H1 (cell line): Measurements from ENCODE around the gene UIMC1. TPM values are rescaled to one million over a fixed set of nuclear protein-coding genes. Genes with fewer than 3 reads are reported as not detected.
A peak's percentile ranks its signal among the peaks of the same experiment; 100 is the strongest.

Experiments used
- CTCF ChIA-PET: fragments of 300-600 bp; sonication (Branson Sonifier 250); formaldehyde crosslinking; loops from one replicate; lab custom pipeline; 2021; ENCODE audit not compliant: partially characterized antibody; lab: Charles Lee
- POLR2A ChIA-PET: fragments of 300-600 bp; sonication (Branson Sonifier 250); formaldehyde crosslinking; loops from one replicate; lab custom pipeline; 2021; ENCODE audit warnings: inconsistent platforms; ENCODE audit not compliant: partially characterized antibody; lab: Charles Lee
- DNase-seq, 2 experiments: peaks; one replicate each; pipeline versions ENCODE4 v3.0.0 to v3.0.0-alpha.2; 2010 to 2022; ENCODE audit warnings: low spot score in 2 of 2, low read depth in 1 of 2, mixed read lengths in 1 of 2
- FAIRE-seq: peaks from 2 replicates; lab custom pipeline; 2011; peaks lifted over from hg19 to GRCh38; lab: Jason Lieb, UNC
- H2AFZ ChIP-seq: 2 replicates; pipeline ENCODE4 v1.8.1; 2012; ENCODE audit warnings: low read length, inconsistent platforms
- H2AK5ac ChIP-seq: 2 replicates; pipeline ENCODE4 v1.6.1; 2013; ENCODE audit warnings: low read depth, low read length
- H2BK120ac ChIP-seq: replicated peaks from 2 replicates; pipeline ENCODE3; 2013; ENCODE audit warnings: low read depth, low read length, inconsistent platforms
- H2BK12ac ChIP-seq: 2 replicates; pipeline ENCODE4 v1.6.1; 2013; ENCODE audit warnings: low read depth, low read length
- H2BK15ac ChIP-seq: 2 replicates; pipeline ENCODE4 v1.6.1; 2013; ENCODE audit warnings: low read length
- H2BK20ac ChIP-seq: 2 replicates; pipeline ENCODE4 v1.6.1; 2013; ENCODE audit warnings: low read length
- H2BK5ac ChIP-seq: 2 replicates; pipeline ENCODE4 v1.6.1; 2013; ENCODE audit warnings: low read depth, low read length
- H3K14ac ChIP-seq: 2 replicates; pipeline ENCODE4 v1.6.1; 2013; ENCODE audit warnings: inconsistent platforms; ENCODE audit not compliant: insufficient read length
- H3K18ac ChIP-seq: 2 replicates; pipeline ENCODE4 v1.6.1; 2013; ENCODE audit warnings: low read length; ENCODE audit errors: extremely low read depth
- H3K23ac ChIP-seq: 2 replicates; pipeline ENCODE4 v1.6.1; 2013; ENCODE audit warnings: inconsistent platforms; ENCODE audit not compliant: insufficient read length
- H3K23me2 ChIP-seq: 2 replicates; pipeline ENCODE4 v1.6.1; 2013; ENCODE audit warnings: low read depth, low read length
- H3K27ac ChIP-seq: 2 replicates; pipeline ENCODE4 v1.6.1; 2011; ENCODE audit warnings: low read depth, low read length, inconsistent platforms
- H3K27me3 ChIP-seq, 4 experiments: replicated peaks in 1 of 4; 1 replicate in 1 of 4; 2 replicates in 3 of 4; pipeline versions ENCODE4 v1.6.1 to v1.8.1; 2011 to 2013; ENCODE audit warnings: low read length in 3 of 4, mild to moderate bottlenecking in 3 of 4, inconsistent platforms in 2 of 4, mixed read lengths in 2 of 4, moderate library complexity in 1 of 4; ENCODE audit not compliant: control insufficient read depth in 3 of 4, insufficient read depth in 3 of 4; ENCODE audit errors: extremely low read depth in 1 of 4
- H3K36me3 ChIP-seq, 4 experiments: 2 replicates each; pipeline versions ENCODE4 v1.6.1 to v1.8.1; 2011 to 2013; ENCODE audit warnings: mild to moderate bottlenecking in 4 of 4, low read length in 3 of 4, moderate library complexity in 2 of 4, control low read depth in 1 of 4, inconsistent platforms in 1 of 4; ENCODE audit not compliant: insufficient read depth in 4 of 4, control insufficient read depth in 2 of 4
- H3K4ac ChIP-seq: replicated peaks from 2 replicates; pipeline ENCODE3; 2013; ENCODE audit warnings: low read length, low read depth, mixed read lengths, inconsistent platforms; ENCODE audit not compliant: insufficient read length
- H3K4me1 ChIP-seq, 4 experiments: replicated peaks in 1 of 4; 1 replicate in 1 of 4; 2 replicates in 3 of 4; pipeline versions ENCODE4 v1.6.1 to v1.8.1; 2011 to 2013; ENCODE audit warnings: low read length in 3 of 4, inconsistent platforms in 2 of 4, mixed read lengths in 1 of 4; ENCODE audit not compliant: insufficient read depth in 4 of 4, control insufficient read depth in 3 of 4
- H3K4me2 ChIP-seq, 2 experiments: 2 replicates each; pipeline versions ENCODE4 v1.6.1 to v1.8.1; 2011 to 2013; ENCODE audit warnings: low read depth in 2 of 2, low read length in 2 of 2, control low read depth in 1 of 2, inconsistent platforms in 1 of 2, mild to moderate bottlenecking in 1 of 2; ENCODE audit not compliant: insufficient read depth in 1 of 2
- H3K4me3 ChIP-seq, 4 experiments: fragments of 200-600, 300-600 bp in 1 of 4; sonication (generic), shearing (Covaris generic), sonication (Bioruptor Twin) in 1 of 4; 2 replicates each; pipeline versions ENCODE4 v1.5.1 to v1.8.1; 2011 to 2016; ENCODE audit warnings: low read length in 4 of 4, low read depth in 3 of 4, control low read depth in 2 of 4, inconsistent platforms in 2 of 4, mild to moderate bottlenecking in 2 of 4, mixed read lengths in 1 of 4, moderate library complexity in 1 of 4; ENCODE audit not compliant: insufficient read depth in 2 of 4; ENCODE audit errors: extremely low read depth in 1 of 4
- H3K56ac ChIP-seq: replicated peaks from 2 replicates; pipeline ENCODE3; 2013; ENCODE audit warnings: low read depth, mild to moderate bottlenecking, mixed read lengths, low read length, inconsistent platforms; ENCODE audit not compliant: insufficient read length
- H3K79me1 ChIP-seq: 2 replicates; pipeline ENCODE4 v1.6.1; 2013; ENCODE audit warnings: low read depth, low read length, control low read depth
- H3K79me2 ChIP-seq, 2 experiments: 2 replicates each; pipeline versions ENCODE4 v1.6.1 to v1.8.1; 2012 to 2013; ENCODE audit warnings: low read length in 2 of 2, mild to moderate bottlenecking in 2 of 2, inconsistent platforms in 1 of 2; ENCODE audit not compliant: insufficient read depth in 2 of 2, control insufficient read depth in 1 of 2
- H3K9ac ChIP-seq, 4 experiments: replicated peaks in 1 of 4; 1 replicate in 1 of 4; 2 replicates in 3 of 4; pipeline versions ENCODE4 v1.6.1 to v1.8.1; 2011 to 2013; ENCODE audit warnings: low read depth in 3 of 4, low read length in 3 of 4, control low read depth in 2 of 4, mild to moderate bottlenecking in 2 of 4, moderate library complexity in 2 of 4, inconsistent platforms in 1 of 4; ENCODE audit errors: extremely low read depth in 1 of 4
- H3K9me3 ChIP-seq, 2 experiments: 2 replicates each; pipeline versions ENCODE4 v1.6.1 to v1.8.1; 2012 to 2013; ENCODE audit warnings: mild to moderate bottlenecking in 2 of 2, moderate library complexity in 2 of 2, control low read depth in 1 of 2, inconsistent platforms in 1 of 2, low read depth in 1 of 2, low read length in 1 of 2, mixed read lengths in 1 of 2; ENCODE audit not compliant: insufficient read depth in 2 of 2
- H4K20me1 ChIP-seq, 2 experiments: replicated peaks in 1 of 2; 2 replicates each; pipeline versions ENCODE3 to v1.8.1; 2011 to 2013; ENCODE audit warnings: inconsistent platforms in 2 of 2, low read length in 2 of 2, mild to moderate bottlenecking in 1 of 2; ENCODE audit not compliant: insufficient read depth in 2 of 2, control insufficient read depth in 1 of 2
- H4K5ac ChIP-seq: 2 replicates; pipeline ENCODE4 v1.6.1; 2013; ENCODE audit warnings: low read length, low read depth, mixed read lengths, inconsistent platforms; ENCODE audit not compliant: insufficient read length
- H4K8ac ChIP-seq: 2 replicates; pipeline ENCODE4 v1.8.0; 2013; ENCODE audit warnings: mild to moderate bottlenecking, moderate library complexity, low read length, inconsistent platforms; ENCODE audit not compliant: insufficient read depth; ENCODE audit errors: extremely low read depth
- H4K91ac ChIP-seq: replicated peaks from 2 replicates; pipeline ENCODE3; 2013; ENCODE audit warnings: low read length, mixed read lengths, inconsistent platforms; ENCODE audit not compliant: insufficient read length
- WGBS, 2 experiments: shearing (Covaris generic) in 1 of 2; methylation state at CpG; one replicate each; pipeline versions ENCODE4 v1.1.6 to v1.1.7; 2013 to 2015; ENCODE audit warnings: low lambda C conversion rate in 2 of 2, mixed read lengths in 2 of 2, inconsistent platforms in 1 of 2, low coverage in 1 of 2, missing lambda C conversion rate in 1 of 2; ENCODE audit not compliant: insufficient replicate concordance in 2 of 2, insufficient coverage in 1 of 2, insufficient read length in 1 of 2; ENCODE audit errors: extremely low coverage in 1 of 2, missing lambda C conversion rate in 1 of 2; 5-methylcytosine and 5-hydroxymethylcytosine counted together
- polyA plus RNA-seq, 7 experiments: library from polyadenylated mRNA; depleted of rRNA in 3 of 7; stranded (reverse) in 5 of 7; unstranded in 2 of 7; fragments of >200 nt in 5 of 7; fragments of 200-250 nt in 2 of 7; gene quantifications; 1 replicate in 5 of 7; 2 replicates in 1 of 7; 4 replicates in 1 of 7; pipeline versions ENCODE4 v1.2.1 to v1.2.3, GENCODE V29; 2011 to 2013; ENCODE audit warnings: missing spikeins in 2 of 7, mixed read lengths in 2 of 7
- total RNA-seq: library from RNA; stranded (reverse); fragmentation: NEBNext Ultra II Directional; extraction: Animal tissue kit (Norgen Biotek cat#: 25700); gene quantifications from 2 replicates; pipeline ENCODE4 v1.2.1, GENCODE V29; 2021

The UIMC1 gene
- total and polyA plus RNA-seq, 2 of the 8 experiments (the other 6 are each of a cell fraction or from before 2014, with no cell fraction given), result 12.8 to 43.7 TPM

DNA sequence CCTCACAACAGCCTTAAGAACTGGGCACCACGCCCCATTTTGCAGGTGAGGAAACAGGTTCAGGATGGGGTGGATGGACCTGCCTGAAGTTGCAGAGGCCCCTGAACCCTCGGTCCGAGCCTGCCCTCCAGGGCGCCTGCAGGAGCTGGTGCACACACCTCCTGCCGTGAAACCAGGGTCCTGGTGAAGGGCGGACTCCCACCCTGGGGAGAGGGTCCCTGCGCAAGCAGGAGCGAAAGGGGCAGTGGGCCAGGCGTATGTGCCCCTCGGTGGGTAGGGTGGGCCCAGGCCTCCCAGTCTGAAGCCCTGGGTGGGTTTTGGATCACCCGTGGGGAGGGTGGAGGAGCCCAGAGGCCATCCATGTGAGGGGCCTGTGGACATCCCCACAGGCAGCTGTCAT, 145.3 kb downstream of the UIMC1 start:
- Histone ChIP-seq H2BK5ac (no peak overlapping the region), H3K23ac (no peak overlapping the region), H4K91ac (peak overlapping the region; percentile 30), H4K5ac (no peak overlapping the region), H3K27me3 (no peaks in the 10 kb centered on the region), H3K9me3 (no peaks in the 10 kb centered on the region), H3K56ac (no peak overlapping the region), H2AFZ (no peak overlapping the region), H3K18ac (no peak overlapping the region), H3K14ac (no peak overlapping the region), H3K4me3 (no peak overlapping the region), H2BK120ac (no peak overlapping the region), H3K79me1 (no peaks in the 10 kb centered on the region), H3K4ac (no peak overlapping the region), H4K8ac (no peak overlapping the region), H3K9ac (no peak overlapping the region), H2BK15ac (peak overlapping the region; percentile 61; the same call in 1 of the 2 replicates), H3K4me1 (peaks cover 6 to 29% (median 23%) of the 10 kb centered on the region in 4 experiments), H2AK5ac (peak overlapping the region; percentile 8; the same call in 1 of the 2 replicates), H4K20me1 (no peaks in the 10 kb centered on the region), H2BK12ac (no peak overlapping the region), H3K79me2 (no peaks in the 10 kb centered on the region), H3K4me2 (no peak overlapping the region), H3K27ac (no peak overlapping the region), H2BK20ac (0 out of 2 replicates have a peak overlapping the region, but pooled peaks have one; percentile 21), H3K23me2 (no peaks in the 10 kb centered on the region), H3K36me3 (no peaks in the 10 kb centered on the region)
- FAIRE-seq (no peak), DNase-seq (no peak)
- 88% methylated on average over 11 of the region's 11 CpGs; no CpG with 5 or more reads in 1 of the 2 experiments for WGBS, 2 experiments
- ChIA-PET POLR2A (no interaction called here), CTCF (interaction anchor here (0.7 to 4.9 kb wide), 4 partner anchors 9 to 203 kb away, joined by 3 to 17 read pairs (median 6); no protein-coding TSS in a partner anchor)
